ENCODE data around the gene HGS.

DNA sequence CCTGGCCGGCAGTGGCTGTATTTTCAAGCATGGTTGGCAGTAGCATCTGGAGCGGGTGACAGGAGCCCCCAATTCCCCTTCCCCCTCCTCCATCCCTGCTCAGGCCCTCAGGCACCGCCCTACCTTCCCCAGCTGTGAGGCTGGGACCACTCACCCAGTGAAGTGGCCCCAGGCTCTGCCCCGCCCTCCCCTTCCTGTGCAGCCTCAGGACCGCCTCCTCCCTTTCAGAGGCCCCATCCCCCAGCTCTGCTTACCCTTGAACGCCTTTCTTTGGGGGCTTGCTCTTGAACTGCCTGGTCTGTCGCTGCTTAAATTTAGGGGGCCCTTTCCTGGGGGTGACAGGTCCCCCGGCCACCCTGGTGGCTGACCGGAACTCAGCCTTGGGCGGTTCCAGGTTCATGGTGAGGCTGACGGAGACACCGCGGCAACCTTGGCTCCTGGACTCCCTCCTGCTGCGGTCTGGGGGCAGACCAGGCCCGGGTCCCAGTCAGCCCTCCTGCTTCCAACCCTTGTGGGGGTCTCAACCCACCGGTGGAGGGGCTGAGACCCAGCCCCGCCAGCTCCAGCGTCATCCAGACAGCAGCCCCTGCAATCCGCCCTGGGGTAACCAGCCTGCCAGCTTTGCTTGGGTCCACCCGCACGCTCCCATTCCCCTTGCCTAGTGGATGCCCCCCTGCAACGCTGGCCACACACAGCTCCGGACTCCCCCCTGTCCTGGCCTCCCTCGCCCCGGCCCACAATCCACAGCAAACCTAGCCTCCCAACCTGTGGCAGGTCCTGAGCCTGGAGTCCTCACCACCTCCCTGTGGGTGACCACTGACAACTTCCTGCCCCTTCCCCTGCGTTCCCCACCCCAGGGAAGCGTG lies 30.7 kb upstream of the HGS start:
- TF ChIP-seq EZH2 (IDR thresholded peaks at IDR 0.05; ENCODE audit: insufficient read depth, poor library complexity, severe bottlenecking) = no peak
- TF ChIP-seq EZH2phosphoT487 (IDR thresholded peaks at IDR 0.05; ENCODE audit: insufficient read depth, low read depth) = no peak
